PC-9 (cell line): ENCODE results near the gene FCRL6.

Experiments
- CTCF ChIP-seq: fragments of 200-600 bp; sonication (generic); conservative IDR thresholded peaks from 2 replicates; pipeline ENCODE4 v1.6.1; 2017; ENCODE audit warnings: mixed run types, antibody characterized with exemption, mild to moderate bottlenecking, moderate library complexity
- EZH2 ChIP-seq: fragments of 200-600 bp; sonication (generic); IDR thresholded peaks from 2 replicates; pipeline ENCODE4 v1.8.0; 2017; ENCODE audit warnings: antibody characterized with exemption, low read depth

- TF ChIP-seq CTCF (no peak), EZH2 (no peak)
These were observed 26.6 kb downstream of the FCRL6 start for GRCh38 chr1:159828581-159829272.
